Liver (tissue), 9 donors: ENCODE results near the gene NEK7. TPM values are rescaled to one million over a fixed set of nuclear protein-coding genes. Genes with fewer than 3 reads are reported as not detected.

Experiments
- DNase-seq: peaks from one replicate; pipeline ENCODE4 v3.0.0-alpha.2; 2017; ENCODE audit warnings: low spot score
- H3K27ac ChIP-seq, 2 donors: one replicate each; pipeline ENCODE4 v1.7.0; 2013; ENCODE audit warnings: inconsistent platforms in 2 of 2, low read length in 2 of 2, control low read depth in 1 of 2, low read depth in 1 of 2, mild to moderate bottlenecking in 1 of 2
- H3K27me3 ChIP-seq, 4 donors: one replicate each; pipeline versions ENCODE4 v1.6.1 to v1.7.0; 2013; ENCODE audit warnings: low read length in 3 of 4, inconsistent platforms in 1 of 4, mild to moderate bottlenecking in 1 of 4, moderate library complexity in 1 of 4; ENCODE audit not compliant: control insufficient read depth in 4 of 4, insufficient read depth in 4 of 4
- H3K36me3 ChIP-seq, 4 donors: one replicate each; pipeline versions ENCODE4 v1.6.1 to v1.7.0; 2013; ENCODE audit warnings: low read length in 3 of 4, mild to moderate bottlenecking in 3 of 4, low read depth in 1 of 4, moderate library complexity in 1 of 4; ENCODE audit not compliant: control insufficient read depth in 4 of 4, insufficient read depth in 3 of 4
- H3K4me1 ChIP-seq, 4 donors: one replicate each; pipeline versions ENCODE4 v1.6.1 to v1.7.0; 2013; ENCODE audit warnings: low read length in 3 of 4, mild to moderate bottlenecking in 3 of 4, moderate library complexity in 1 of 4; ENCODE audit not compliant: control insufficient read depth in 4 of 4, insufficient read depth in 4 of 4
- H3K4me3 ChIP-seq, 3 donors: one replicate each; pipeline versions ENCODE4 v1.6.1 to v1.7.0; 2013; ENCODE audit warnings: low read length in 3 of 3, control low read depth in 1 of 3, low read depth in 1 of 3, mild to moderate bottlenecking in 1 of 3
- H3K9ac ChIP-seq, 2 donors: one replicate each; pipeline ENCODE4 v1.7.0; 2013; ENCODE audit warnings: low read length in 2 of 2, mild to moderate bottlenecking in 2 of 2, moderate library complexity in 2 of 2, control low read depth in 1 of 2, low read depth in 1 of 2
- H3K9me3 ChIP-seq, 4 donors: one replicate each; pipeline versions ENCODE4 v1.6.1 to v1.7.0; 2013; ENCODE audit warnings: low read length in 3 of 4; ENCODE audit not compliant: control insufficient read depth in 4 of 4
- EGR1 ChIP-seq, 2 donors: IDR thresholded peaks; 2 replicates each; pipeline ENCODE4 v1.6.1; 2016 to 2018; ENCODE audit warnings: antibody characterized with exemption in 2 of 2, low read depth in 2 of 2
- FOXA1 ChIP-seq: IDR thresholded peaks from 2 replicates; pipeline ENCODE4 v1.6.1; 2016; ENCODE audit warnings: antibody characterized with exemption
- GABPA ChIP-seq, 2 donors: IDR thresholded peaks in 1 of 2; conservative IDR thresholded peaks in 1 of 2; 2 replicates each; pipeline ENCODE4 v1.6.1; 2016; ENCODE audit warnings: antibody characterized with exemption in 2 of 2, mild to moderate bottlenecking in 1 of 2, moderate library complexity in 1 of 2
- HNF4G ChIP-seq: IDR thresholded peaks from 2 replicates; pipeline ENCODE4 v1.6.1; 2016; ENCODE audit warnings: antibody characterized with exemption
- NR2F2 ChIP-seq: IDR thresholded peaks from 2 replicates; pipeline ENCODE4 v1.6.1; 2016; ENCODE audit warnings: antibody characterized with exemption
- RAD21 ChIP-seq, 2 donors: IDR thresholded peaks; 2 replicates each; pipeline ENCODE4 v1.6.1; 2016; ENCODE audit warnings: antibody characterized with exemption in 2 of 2, mild to moderate bottlenecking in 2 of 2
- RXRA ChIP-seq, 2 donors: IDR thresholded peaks; 2 replicates each; pipeline ENCODE4 v1.6.1; 2017 to 2018; ENCODE audit warnings: antibody characterized with exemption in 2 of 2, mild to moderate bottlenecking in 1 of 2
- SP1 ChIP-seq: IDR thresholded peaks from 2 replicates; pipeline ENCODE4 v1.6.1; 2018; ENCODE audit warnings: antibody characterized with exemption, mild to moderate bottlenecking
- TAF1 ChIP-seq: conservative IDR thresholded peaks from 2 replicates; pipeline ENCODE4 v1.6.1; 2016; ENCODE audit warnings: antibody characterized with exemption, mild to moderate bottlenecking
- YY1 ChIP-seq: IDR thresholded peaks from 2 replicates; pipeline ENCODE4 v1.6.1; 2016; ENCODE audit warnings: antibody characterized with exemption, mild to moderate bottlenecking
- ZBTB33 ChIP-seq: IDR thresholded peaks from 2 replicates; pipeline ENCODE4 v1.6.1; 2016; ENCODE audit warnings: antibody characterized with exemption
- WGBS: extraction: QIAGEN DNeasy Blood & Tissue Kit; methylation state at CpG from one replicate; pipeline ENCODE4 v1.1.7; 2013; 5-methylcytosine and 5-hydroxymethylcytosine counted together
- polyA plus RNA-seq, 2 donors: library from polyadenylated mRNA; stranded (reverse) in 1 of 2; unstranded in 1 of 2; fragments of 200-250 nt in 1 of 2; fragments of >200 nt in 1 of 2; fragmentation: Nextera tagmentation in 1 of 2; extraction: Ambion mirVana in 1 of 2; gene quantifications; one replicate each; pipeline versions ENCODE4 v1.2.1 to v1.2.3, GENCODE V29; 2013 to 2015
- total RNA-seq, 2 donors: library from RNA; depleted of rRNA; stranded (reverse); fragments of >200 nt; gene quantifications; one replicate each; pipeline ENCODE4 v1.2.3, GENCODE V29; 2014
- TF ChIP-seq, protein P1 (sequence below): IDR thresholded peaks from 2 replicates; pipeline ENCODE4 v1.6.1; 2016; ENCODE audit warnings: antibody characterized with exemption
- TF ChIP-seq, protein P2 (sequence below): fragments of 150-350 bp; IDR thresholded peaks from 2 replicates; pipeline ENCODE4 v1.5.1; 2017; ENCODE audit warnings: improper control_type of control experiment, low read depth, low read length; ENCODE audit not compliant: missing input control
- TF ChIP-seq, protein P3 (sequence below): IDR thresholded peaks from 2 replicates; pipeline ENCODE4 v1.6.1; 2016; ENCODE audit warnings: antibody characterized with exemption
- TF ChIP-seq, protein P4 (sequence below): IDR thresholded peaks from 2 replicates; pipeline ENCODE4 v1.6.1; 2016; ENCODE audit warnings: antibody characterized with exemption, mild to moderate bottlenecking
- donor health status: healthy.
- donor health status: healthy.
- donor health status: healthy.
- donor health status: healthy.
- donor health status: healthy.

NEK7 gene
- total and polyA plus RNA-seq, 4 donors = 9.2 to 34.4 (median 20.2) TPM

GRCh38 chr1:198276241-198276640 is 119.4 kb downstream of the NEK7 start:
- Histone ChIP-seq H3K9me3 (no peaks in the 10 kb centered on the region), H3K27ac (no peak overlapping the region), H3K36me3 (peaks cover 0 to 3% (median 0%) of the 10 kb centered on the region in 4 donors), H3K4me3 (no peak overlapping the region), H3K4me1 (no peaks in the 10 kb centered on the region), H3K27me3 (no peaks in the 10 kb centered on the region), H3K9ac (no peak overlapping the region)
- 95% methylated on average over 1 of the region's 1 CpG for WGBS
- no peak for DNase-seq
- no peak for TF ChIP-seq HNF4G
- TF ChIP-seq YY1 = no peak
- no peak for TF ChIP-seq RXRA (IDR thresholded peaks at IDR 0.05)
- no peak for TF ChIP-seq GABPA (IDR thresholded peaks at IDR 0.05 in 1 of 2, conservative IDR thresholded peaks at IDR 0.05 in 1 of 2)
- TF ChIP-seq, protein P1, sequence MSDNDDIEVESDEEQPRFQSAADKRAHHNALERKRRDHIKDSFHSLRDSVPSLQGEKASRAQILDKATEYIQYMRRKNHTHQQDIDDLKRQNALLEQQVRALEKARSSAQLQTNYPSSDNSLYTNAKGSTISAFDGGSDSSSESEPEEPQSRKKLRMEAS = no peak
- TF ChIP-seq, protein P2, sequence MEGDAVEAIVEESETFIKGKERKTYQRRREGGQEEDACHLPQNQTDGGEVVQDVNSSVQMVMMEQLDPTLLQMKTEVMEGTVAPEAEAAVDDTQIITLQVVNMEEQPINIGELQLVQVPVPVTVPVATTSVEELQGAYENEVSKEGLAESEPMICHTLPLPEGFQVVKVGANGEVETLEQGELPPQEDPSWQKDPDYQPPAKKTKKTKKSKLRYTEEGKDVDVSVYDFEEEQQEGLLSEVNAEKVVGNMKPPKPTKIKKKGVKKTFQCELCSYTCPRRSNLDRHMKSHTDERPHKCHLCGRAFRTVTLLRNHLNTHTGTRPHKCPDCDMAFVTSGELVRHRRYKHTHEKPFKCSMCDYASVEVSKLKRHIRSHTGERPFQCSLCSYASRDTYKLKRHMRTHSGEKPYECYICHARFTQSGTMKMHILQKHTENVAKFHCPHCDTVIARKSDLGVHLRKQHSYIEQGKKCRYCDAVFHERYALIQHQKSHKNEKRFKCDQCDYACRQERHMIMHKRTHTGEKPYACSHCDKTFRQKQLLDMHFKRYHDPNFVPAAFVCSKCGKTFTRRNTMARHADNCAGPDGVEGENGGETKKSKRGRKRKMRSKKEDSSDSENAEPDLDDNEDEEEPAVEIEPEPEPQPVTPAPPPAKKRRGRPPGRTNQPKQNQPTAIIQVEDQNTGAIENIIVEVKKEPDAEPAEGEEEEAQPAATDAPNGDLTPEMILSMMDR = no peak
- TF ChIP-seq RAD21 (IDR thresholded peaks at IDR 0.05) = no peak
- TF ChIP-seq, protein P3, sequence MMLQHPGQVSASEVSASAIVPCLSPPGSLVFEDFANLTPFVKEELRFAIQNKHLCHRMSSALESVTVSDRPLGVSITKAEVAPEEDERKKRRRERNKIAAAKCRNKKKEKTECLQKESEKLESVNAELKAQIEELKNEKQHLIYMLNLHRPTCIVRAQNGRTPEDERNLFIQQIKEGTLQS = no peak
- no peak for TF ChIP-seq TAF1
- no peak for TF ChIP-seq NR2F2
- TF ChIP-seq, protein P4, sequence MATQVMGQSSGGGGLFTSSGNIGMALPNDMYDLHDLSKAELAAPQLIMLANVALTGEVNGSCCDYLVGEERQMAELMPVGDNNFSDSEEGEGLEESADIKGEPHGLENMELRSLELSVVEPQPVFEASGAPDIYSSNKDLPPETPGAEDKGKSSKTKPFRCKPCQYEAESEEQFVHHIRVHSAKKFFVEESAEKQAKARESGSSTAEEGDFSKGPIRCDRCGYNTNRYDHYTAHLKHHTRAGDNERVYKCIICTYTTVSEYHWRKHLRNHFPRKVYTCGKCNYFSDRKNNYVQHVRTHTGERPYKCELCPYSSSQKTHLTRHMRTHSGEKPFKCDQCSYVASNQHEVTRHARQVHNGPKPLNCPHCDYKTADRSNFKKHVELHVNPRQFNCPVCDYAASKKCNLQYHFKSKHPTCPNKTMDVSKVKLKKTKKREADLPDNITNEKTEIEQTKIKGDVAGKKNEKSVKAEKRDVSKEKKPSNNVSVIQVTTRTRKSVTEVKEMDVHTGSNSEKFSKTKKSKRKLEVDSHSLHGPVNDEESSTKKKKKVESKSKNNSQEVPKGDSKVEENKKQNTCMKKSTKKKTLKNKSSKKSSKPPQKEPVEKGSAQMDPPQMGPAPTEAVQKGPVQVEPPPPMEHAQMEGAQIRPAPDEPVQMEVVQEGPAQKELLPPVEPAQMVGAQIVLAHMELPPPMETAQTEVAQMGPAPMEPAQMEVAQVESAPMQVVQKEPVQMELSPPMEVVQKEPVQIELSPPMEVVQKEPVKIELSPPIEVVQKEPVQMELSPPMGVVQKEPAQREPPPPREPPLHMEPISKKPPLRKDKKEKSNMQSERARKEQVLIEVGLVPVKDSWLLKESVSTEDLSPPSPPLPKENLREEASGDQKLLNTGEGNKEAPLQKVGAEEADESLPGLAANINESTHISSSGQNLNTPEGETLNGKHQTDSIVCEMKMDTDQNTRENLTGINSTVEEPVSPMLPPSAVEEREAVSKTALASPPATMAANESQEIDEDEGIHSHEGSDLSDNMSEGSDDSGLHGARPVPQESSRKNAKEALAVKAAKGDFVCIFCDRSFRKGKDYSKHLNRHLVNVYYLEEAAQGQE = no peak
- no peak for TF ChIP-seq EGR1 (IDR thresholded peaks at IDR 0.05; ENCODE audit: low read depth in 2 of 2)
- no peak for TF ChIP-seq SP1
- no peak for TF ChIP-seq ZBTB33
- no peak for TF ChIP-seq FOXA1

DNA sequence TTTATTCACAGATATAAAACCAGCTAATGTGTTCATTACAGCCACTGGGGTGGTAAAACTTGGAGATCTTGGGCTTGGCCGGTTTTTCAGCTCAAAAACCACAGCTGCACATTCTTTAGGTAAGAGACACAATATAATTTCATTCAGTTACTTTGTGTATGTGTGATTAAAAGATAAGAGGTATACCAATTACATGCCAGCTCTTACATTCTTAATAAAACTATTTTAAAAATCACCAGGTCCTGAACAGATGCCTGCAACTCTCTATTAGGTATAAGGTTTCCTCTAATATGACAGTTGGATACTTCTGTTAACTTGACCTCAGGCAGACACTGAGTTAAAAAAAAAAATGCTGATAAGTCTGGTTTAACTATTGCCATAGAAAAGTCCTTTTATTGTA is 122.1 kb downstream of the NEK7 start:
- no peak overlapping the region for H3K27ac ChIP-seq
- no peaks in the 10 kb centered on the region for H3K9me3 ChIP-seq
- no peak for TF ChIP-seq GABPA (IDR thresholded peaks at IDR 0.05 in 1 of 2, conservative IDR thresholded peaks at IDR 0.05 in 1 of 2)
- no peak for DNase-seq
- WGBS = 98% methylated on average over 1 of the region's 1 CpG
- peaks cover 0 to 3% (median 0%) of the 10 kb centered on the region in 4 donors for H3K36me3 ChIP-seq
- no peaks in the 10 kb centered on the region for H3K27me3 ChIP-seq
- no peak overlapping the region for H3K4me3 ChIP-seq
- no peak overlapping the region for H3K9ac ChIP-seq
- H3K4me1 ChIP-seq = no peaks in the 10 kb centered on the region
